HG03175 (cell line): ENCODE data around the gene C4orf50.
"Not testable (repeated sequence)": the region's sequence is repeated elsewhere in the genome, so short reads cannot be mapped to it uniquely, and the experiment has no call there.

Experiments used
- ATAC-seq: cut with Tn5 transposase; IDR thresholded peaks from one replicate; pipeline ENCODE4 v1.9.1; 2021; ENCODE audit warnings: mild to moderate bottlenecking, moderate library complexity; ENCODE audit not compliant: unreplicated experiment

C4orf50 gene

GRCh38 chr4:5995901-5996623 is 22.2 kb downstream of the C4orf50 start:
- no peak for ATAC-seq

DNA sequence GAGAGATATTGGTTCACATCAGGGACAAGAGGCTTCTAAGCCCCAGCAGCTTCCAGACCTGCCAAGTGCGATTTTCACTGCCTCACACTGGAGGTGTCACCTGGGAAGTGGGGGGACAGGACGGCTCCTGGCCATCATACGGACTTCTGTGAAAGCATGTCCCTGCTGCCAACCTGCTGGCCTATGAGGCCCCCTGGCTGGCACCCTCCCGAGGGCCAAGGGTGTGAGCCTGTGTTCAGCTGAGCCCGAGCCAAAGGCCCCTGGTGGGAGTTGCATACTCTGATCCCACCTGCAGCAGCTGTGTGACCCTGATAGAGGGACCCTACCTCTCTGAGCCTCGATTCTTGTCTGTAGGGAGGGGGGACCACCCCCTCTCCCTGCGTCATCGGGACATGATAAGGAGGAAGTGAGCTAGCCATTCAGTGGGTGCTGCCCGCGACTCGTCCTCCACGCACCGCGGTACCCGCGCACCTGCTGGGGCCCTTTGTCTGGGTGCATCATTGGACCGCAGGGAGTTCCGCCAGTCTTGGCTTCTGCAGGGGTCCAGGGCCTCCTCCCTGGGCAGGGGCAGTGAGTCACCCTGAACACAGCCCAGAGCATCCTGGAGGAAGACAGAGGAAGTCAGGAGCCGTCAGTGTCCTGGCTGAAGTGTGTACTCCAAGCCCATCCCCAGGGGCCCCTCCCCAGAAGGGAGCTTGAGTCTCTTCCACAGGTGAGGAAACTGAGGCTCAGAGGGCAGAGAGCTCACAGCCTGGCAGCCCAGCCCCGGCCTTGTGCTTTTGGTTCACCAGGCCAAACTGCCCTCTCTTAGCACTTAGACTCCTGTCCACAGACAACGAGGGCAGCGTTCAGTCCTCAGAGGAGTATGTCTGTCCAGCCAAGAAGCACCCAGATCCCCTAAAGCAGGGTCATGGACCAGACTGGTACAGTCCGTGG is 24.1 kb downstream of the C4orf50 start:
- ATAC-seq, result no peak

GRCh38 chr4:5993346-5993745 is 24.9 kb downstream of the C4orf50 start:
- not testable (repeated sequence) for ATAC-seq

GRCh38 chr4:5992828-5993321 is 25.4 kb downstream of the C4orf50 start:
- ATAC-seq, result no peak

DNA sequence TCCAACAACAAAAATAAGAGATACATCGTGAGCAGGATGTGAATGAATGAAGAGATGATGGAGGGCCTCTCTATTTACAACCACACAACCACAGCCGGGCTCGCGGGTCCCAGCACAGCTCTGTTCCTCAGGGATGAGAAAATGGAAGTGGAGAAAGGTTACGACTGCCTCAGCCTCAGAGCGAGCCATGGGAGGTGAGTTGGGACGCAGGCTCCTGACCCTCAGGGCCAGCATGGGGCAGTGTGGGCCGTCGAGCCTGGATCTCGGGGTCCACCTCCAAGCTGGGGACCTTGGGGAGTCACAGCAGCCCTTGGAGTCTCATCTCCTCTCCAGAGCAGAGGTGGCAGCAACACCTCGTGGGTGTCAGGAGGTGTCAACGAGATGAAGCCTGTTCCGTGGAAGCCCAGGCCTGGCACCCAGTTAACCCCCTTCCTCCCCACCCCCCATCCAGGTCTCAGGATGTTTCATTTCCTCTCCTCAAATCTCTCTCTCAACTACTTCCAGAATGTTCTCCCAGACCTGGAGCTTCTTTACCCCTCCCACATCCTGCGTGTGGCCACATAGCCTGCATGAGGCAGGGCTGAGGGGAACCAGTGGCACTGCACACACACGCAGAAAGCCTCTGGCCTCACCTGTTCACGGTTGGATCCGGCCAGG is 25.9 kb downstream of the C4orf50 start:
- no peak for ATAC-seq

DNA sequence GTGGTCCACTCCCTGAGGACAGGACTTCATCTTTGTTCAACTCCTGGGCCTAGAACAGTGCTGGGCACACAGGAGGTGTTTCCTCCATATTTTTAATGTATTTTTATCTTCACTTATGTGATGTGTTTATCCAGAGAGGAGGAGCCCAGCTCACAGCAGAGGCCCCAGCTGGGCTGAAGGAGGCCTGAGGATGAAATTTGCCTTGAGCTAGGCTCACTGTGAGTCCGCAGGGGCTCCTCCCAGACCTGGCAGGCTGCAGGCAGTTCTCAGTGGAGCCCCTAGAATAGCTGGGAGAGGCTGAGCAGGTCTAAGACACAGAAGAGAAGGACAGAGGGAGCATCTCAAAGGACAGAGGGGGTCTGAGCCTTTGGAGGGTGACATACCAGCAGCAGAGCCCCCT is 26.8 kb downstream of the C4orf50 start:
- no peak for ATAC-seq

- no peak for ATAC-seq
Measured at GRCh38 chr4:5990446-5991160, 27.6 kb downstream of the C4orf50 start.

GRCh38 chr4:5989236-5990225 is 28.7 kb downstream of the C4orf50 start:
- ATAC-seq, result no peak

DNA sequence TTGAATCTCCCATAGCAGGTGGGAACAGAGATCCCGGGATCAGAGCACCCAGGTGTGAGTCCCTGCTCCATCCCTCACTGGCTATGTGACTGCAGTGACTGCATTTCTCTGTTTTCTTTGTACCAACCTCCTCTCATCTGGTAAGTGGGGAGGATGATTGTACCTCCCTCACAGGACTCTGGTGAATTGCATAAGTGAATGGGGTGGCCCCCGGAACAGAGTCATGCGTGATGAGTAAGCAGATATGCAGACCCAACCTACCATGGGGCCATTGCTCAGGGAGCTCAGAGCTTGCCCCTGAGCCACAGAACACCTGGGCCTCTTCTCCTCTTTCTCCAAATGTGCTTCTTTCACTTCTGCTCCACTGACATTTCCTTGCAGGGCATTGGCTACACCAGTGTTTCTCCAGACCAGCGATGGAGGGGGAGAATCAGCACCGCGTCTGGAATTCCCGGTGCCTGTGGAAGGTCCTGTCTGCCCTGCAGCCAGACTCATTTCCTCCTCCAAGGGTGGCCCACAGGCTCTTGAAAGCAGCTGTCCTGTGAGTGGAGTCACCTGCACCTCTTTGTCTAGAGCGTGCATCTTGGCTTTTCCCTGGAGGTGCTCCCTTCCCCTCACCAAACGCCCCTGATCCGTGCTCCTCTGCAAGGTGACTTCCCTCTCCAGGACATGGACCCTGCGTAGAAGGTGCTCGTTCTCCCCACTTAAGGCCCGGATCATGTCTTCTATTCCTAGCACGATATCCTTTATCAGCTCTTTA is 30.0 kb downstream of the C4orf50 start:
- ATAC-seq, result no peak

DNA sequence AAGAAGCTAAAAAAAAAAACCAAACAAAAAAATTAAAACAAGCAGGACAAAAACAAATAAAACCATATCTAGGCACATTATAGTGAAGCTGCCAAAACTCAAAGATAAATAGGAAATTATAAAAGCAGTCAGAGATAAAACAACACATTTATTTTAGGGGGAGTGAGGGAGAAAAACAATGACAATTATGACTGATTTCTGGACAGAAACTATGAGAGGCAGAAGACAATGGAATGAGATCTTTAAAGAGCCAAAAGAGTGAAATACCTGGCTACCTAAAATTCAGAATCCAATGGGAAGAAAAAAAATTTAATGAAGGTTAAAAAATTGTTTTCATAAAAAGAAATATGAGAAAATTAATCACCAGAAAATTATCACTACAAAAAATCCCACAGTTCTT is 33.4 kb downstream of the C4orf50 start:
- ATAC-seq, result no peak

GRCh38 chr4:5982156-5982973 is 35.9 kb downstream of the C4orf50 start:
- ATAC-seq, result no peak

- no peak for ATAC-seq
Measured at GRCh38 chr4:5980436-5981155, 37.6 kb downstream of the C4orf50 start.

- no peak for ATAC-seq
Measured at GRCh38 chr4:5979981-5980380, 38.2 kb downstream of the C4orf50 start.

DNA sequence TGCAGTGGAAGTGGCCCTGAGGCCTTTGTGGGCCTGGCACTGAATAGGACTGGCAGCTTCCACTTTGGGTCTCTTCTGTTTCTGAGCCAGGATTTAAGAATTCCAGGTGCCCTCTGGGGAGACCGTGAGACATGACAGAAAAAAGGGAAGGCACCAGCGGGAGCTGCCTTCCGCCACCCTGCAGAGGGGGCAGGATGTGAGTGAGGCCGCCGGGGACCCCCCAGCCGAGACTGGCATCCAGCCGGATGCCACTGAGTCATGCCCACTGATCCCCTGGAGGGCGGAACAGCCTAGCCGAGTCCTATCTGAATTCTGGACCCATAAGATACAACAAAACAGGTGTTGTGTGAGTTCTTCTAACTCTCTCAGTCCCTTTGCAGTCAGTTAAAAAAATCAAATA is 41.3 kb downstream of the C4orf50 start:
- ATAC-seq, result no peak

- no peak for ATAC-seq
Measured at GRCh38 chr4:5976431-5976830, 41.8 kb downstream of the C4orf50 start.

GRCh38 chr4:5974321-5974720 is 43.9 kb downstream of the C4orf50 start:
- no peak for ATAC-seq

GRCh38 chr4:5973486-5974220 is 44.6 kb downstream of the C4orf50 start:
- ATAC-seq, result no peak
